ENCODE measurements around the gene ARFRP1.
"Not testable (repeated sequence)": the region's sequence is repeated elsewhere in the genome, so short reads cannot be mapped to it uniquely, and the experiment has no call there.

Gene ARFRP1

GRCh38 chr20:63655249-63655648, 52.5 kb downstream of the ARFRP1 start:
- DNase-seq (ENCODE audit: low read depth), result no peak

GRCh38 chr20:63653974-63654668, 53.7 kb downstream of the ARFRP1 start:
- DNase-seq (ENCODE audit: low read depth), result no peak

GRCh38 chr20:63653041-63653973, 54.5 kb downstream of the ARFRP1 start, which contains the start of gene STMN3:
TSS of gene STMN3 (minus strand) at chr20:63653424. CDS start at chr20:63653345, 79 bp downstream.
- DNase-seq (ENCODE audit: low read depth), result peak; percentile 49

GRCh38 chr20:63652192-63652980, 55.4 kb downstream of the ARFRP1 start:
- DNase-seq (ENCODE audit: low read depth), result no peak

- no peak for DNase-seq (ENCODE audit: low read depth)
Observed at GRCh38 chr20:63651942-63652191, 55.9 kb downstream of the ARFRP1 start.

GRCh38 chr20:63650486-63650885, 57.3 kb downstream of the ARFRP1 start:
- DNase-seq (ENCODE audit: low read depth), result not testable (repeated sequence)

GRCh38 chr20:63648895-63649589, 58.7 kb downstream of the ARFRP1 start:
- no peak for DNase-seq (ENCODE audit: low read depth)

Data from GM04504 (cell line).